ENCODE results near the gene CNTNAP4. TPM values are rescaled to one million over a fixed set of nuclear protein-coding genes. Genes with fewer than 3 reads are reported as not detected.

CNTNAP4 gene
- total RNA-seq, 4 donors from 2014 or later: 0.09 TPM; not detected in 3

DNA sequence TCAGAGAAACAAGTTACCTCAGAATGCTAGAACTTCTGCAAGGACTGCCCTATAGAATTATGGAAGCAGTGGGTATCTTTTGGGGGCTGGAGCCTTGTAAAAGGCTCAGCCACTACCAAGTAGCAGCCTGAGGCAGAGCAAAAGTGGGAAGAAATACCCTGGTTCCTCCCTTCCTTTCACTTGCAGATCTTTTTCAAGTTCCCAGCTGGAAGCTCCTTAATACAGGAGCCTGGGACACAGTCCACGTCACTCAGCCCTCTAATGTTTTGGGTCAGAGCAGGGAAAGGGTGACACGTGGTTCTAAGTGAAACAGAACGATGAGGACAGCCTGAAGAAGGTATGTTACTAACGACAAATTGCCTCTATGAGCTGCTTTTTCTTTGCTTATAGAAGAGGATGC lies 93.1 kb downstream of the CNTNAP4 start:
- Histone ChIP-seq H3K27me3 (no peaks in the 10 kb centered on the region), H3K27ac (no peak overlapping the region), H3K9me3 (no peaks in the 10 kb centered on the region), H3K4me3 (no peak overlapping the region), H3K4me1 (no peaks in the 10 kb centered on the region), H3K36me3 (no peaks in the 10 kb centered on the region)
- DNase-seq: no peak
- no peak for ATAC-seq
- intact Hi-C loops (cut with DNase I; ENCODE audit: low total_unique reads) (no loop called here), in situ Hi-C loops (cut with MboI; ENCODE audit: low sequenced_read_pairs in 4 of 4) (no loop called here)
- TF ChIP-seq, protein P1, sequence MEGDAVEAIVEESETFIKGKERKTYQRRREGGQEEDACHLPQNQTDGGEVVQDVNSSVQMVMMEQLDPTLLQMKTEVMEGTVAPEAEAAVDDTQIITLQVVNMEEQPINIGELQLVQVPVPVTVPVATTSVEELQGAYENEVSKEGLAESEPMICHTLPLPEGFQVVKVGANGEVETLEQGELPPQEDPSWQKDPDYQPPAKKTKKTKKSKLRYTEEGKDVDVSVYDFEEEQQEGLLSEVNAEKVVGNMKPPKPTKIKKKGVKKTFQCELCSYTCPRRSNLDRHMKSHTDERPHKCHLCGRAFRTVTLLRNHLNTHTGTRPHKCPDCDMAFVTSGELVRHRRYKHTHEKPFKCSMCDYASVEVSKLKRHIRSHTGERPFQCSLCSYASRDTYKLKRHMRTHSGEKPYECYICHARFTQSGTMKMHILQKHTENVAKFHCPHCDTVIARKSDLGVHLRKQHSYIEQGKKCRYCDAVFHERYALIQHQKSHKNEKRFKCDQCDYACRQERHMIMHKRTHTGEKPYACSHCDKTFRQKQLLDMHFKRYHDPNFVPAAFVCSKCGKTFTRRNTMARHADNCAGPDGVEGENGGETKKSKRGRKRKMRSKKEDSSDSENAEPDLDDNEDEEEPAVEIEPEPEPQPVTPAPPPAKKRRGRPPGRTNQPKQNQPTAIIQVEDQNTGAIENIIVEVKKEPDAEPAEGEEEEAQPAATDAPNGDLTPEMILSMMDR (IDR thresholded peaks at IDR 0.05 in 4 of 5, conservative IDR thresholded peaks at IDR 0.05 in 1 of 5): no peak
- TF ChIP-seq POLR2A (IDR thresholded peaks at IDR 0.05): no peak

DNA sequence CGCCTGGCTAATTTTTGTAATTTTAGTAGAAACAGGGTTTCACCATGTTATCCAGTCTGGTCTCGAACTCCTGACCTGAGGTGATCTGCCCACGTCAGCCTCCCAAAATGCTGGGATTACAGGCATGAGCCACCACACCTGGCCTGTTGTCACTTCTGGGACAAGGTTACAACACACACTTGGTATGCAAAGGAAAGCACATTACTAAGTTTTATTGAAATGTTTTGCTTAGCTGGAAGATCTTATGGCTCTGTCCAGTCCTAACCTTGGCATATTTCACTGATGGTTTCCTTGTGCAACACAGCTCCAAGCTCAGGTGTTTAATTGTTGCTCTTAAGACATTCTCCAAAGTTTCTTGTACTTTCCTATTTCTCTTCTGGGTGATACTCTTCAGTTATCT lies 94.2 kb downstream of the CNTNAP4 start:
- H3K4me3 ChIP-seq: no peak overlapping the region
- in situ Hi-C loops (cut with MboI; ENCODE audit: low sequenced_read_pairs in 4 of 4): no loop called here
- no peak overlapping the region for H3K27ac ChIP-seq
- no peaks in the 10 kb centered on the region for H3K36me3 ChIP-seq
- TF ChIP-seq POLR2A (IDR thresholded peaks at IDR 0.05): no peak
- TF ChIP-seq, protein P1 (IDR thresholded peaks at IDR 0.05 in 4 of 5, conservative IDR thresholded peaks at IDR 0.05 in 1 of 5): no peak
- no peaks in the 10 kb centered on the region for H3K27me3 ChIP-seq
- ATAC-seq (no peak), DNase-seq (no peak)
- intact Hi-C loops (cut with DNase I; ENCODE audit: low total_unique reads): no loop called here
- no peaks in the 10 kb centered on the region for H3K9me3 ChIP-seq
- H3K4me1 ChIP-seq: no peaks in the 10 kb centered on the region

DNA sequence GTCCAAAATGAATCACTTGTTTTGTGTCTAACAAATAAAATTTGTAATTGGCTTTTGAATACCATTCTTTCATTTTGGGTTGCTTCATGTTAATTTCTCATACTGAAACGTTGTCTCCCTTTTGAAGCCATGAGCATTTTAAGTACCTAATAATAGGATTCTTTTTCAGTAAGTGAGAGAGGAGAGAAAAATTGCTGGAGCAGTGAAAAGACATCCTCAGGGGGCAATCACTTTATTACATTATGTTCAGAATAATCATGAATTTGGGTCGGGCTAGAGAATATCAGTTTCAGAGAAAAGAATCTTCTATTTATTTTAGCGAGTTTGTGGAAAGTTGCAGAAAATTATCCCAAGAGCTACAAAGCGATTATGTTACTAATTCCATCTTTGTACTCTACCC lies 96.8 kb downstream of the CNTNAP4 start:
- ATAC-seq (no peak), DNase-seq (no peak)
- H3K9me3 ChIP-seq: no peaks in the 10 kb centered on the region
- H3K27ac ChIP-seq: no peak overlapping the region
- TF ChIP-seq, protein P1 (IDR thresholded peaks at IDR 0.05 in 4 of 5, conservative IDR thresholded peaks at IDR 0.05 in 1 of 5): no peak
- TF ChIP-seq POLR2A (IDR thresholded peaks at IDR 0.05): no peak
- H3K4me1 ChIP-seq: no peaks in the 10 kb centered on the region
- H3K4me3 ChIP-seq: no peak overlapping the region
- in situ Hi-C loops (cut with MboI; ENCODE audit: low sequenced_read_pairs in 4 of 4) (no loop called here), intact Hi-C loops (cut with DNase I; ENCODE audit: low total_unique reads) (no loop called here)
- H3K27me3 ChIP-seq: no peaks in the 10 kb centered on the region
- no peaks in the 10 kb centered on the region for H3K36me3 ChIP-seq

DNA sequence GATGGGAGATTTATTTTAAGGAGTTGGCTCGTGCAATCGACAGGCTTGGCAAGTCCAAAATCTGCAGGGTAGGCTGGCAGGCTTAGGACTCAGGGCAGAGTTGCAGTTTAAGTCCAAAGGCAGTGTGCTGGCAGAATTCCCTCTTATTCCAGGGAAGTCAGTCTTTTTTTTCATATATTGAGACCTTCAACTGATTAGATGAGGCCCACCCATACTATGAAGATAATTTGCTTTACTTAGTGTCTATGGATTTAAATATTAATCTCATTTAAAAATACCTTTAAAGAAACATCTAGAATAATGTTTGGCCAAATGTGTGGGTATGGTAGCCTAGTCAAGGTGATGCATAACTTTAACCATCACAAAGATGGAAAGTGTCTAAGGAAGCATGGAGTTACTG lies 99.8 kb downstream of the CNTNAP4 start:
- Histone ChIP-seq H3K36me3 (no peaks in the 10 kb centered on the region), H3K27me3 (no peaks in the 10 kb centered on the region), H3K4me1 (no peaks in the 10 kb centered on the region), H3K27ac (no peak overlapping the region), H3K9me3 (no peaks in the 10 kb centered on the region), H3K4me3 (no peak overlapping the region)
- TF ChIP-seq, protein P1 (IDR thresholded peaks at IDR 0.05 in 4 of 5, conservative IDR thresholded peaks at IDR 0.05 in 1 of 5): no peak
- no peak for TF ChIP-seq POLR2A (IDR thresholded peaks at IDR 0.05)
- no peak for DNase-seq
- intact Hi-C loops (cut with DNase I; ENCODE audit: low total_unique reads) (no loop called here), in situ Hi-C loops (cut with MboI; ENCODE audit: low sequenced_read_pairs in 4 of 4) (no loop called here)
- no peak for ATAC-seq

DNA sequence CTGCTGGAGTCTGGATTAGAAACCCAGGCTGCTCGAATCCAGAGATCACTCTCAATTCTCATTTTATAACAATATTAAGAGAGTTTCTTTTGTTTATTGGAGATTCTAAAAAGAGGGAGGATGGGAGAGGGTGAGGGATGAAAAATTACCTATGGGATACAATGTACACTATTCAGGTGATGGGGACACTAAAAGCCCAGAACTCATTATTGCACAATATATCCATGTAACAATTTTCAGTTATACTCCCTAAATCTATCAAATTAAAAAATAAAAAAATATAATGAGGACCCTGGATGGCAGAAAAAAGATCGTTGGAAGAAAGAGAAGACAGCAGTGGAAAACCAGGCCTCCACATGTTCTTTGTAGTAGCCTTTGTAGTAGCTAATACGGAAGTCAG lies 100.8 kb downstream of the CNTNAP4 start:
- Histone ChIP-seq H3K27ac (no peak overlapping the region), H3K27me3 (no peaks in the 10 kb centered on the region), H3K4me3 (no peak overlapping the region), H3K36me3 (no peaks in the 10 kb centered on the region), H3K9me3 (no peaks in the 10 kb centered on the region), H3K4me1 (no peaks in the 10 kb centered on the region)
- ATAC-seq (no peak), DNase-seq (no peak)
- intact Hi-C loops (cut with DNase I; ENCODE audit: low total_unique reads): no loop called here
- no peak for TF ChIP-seq POLR2A (IDR thresholded peaks at IDR 0.05)
- TF ChIP-seq, protein P1 (IDR thresholded peaks at IDR 0.05 in 4 of 5, conservative IDR thresholded peaks at IDR 0.05 in 1 of 5): no peak
- in situ Hi-C loops (cut with MboI; ENCODE audit: low sequenced_read_pairs in 4 of 4): no loop called here

Data from gastrocnemius medialis (tissue), 4 donors.